Duodenal mucosa (tissue), 2 donors: ENCODE measurements around the gene TMEM147.

Source experiments
- H3K27ac ChIP-seq: one replicate; pipeline ENCODE4 v1.7.0; 2013; ENCODE audit warnings: low read depth, low read length
- H3K27me3 ChIP-seq, 2 donors: one replicate each; pipeline ENCODE4 v1.7.0; 2013; ENCODE audit warnings: low read length in 2 of 2, control low read depth in 1 of 2; ENCODE audit not compliant: insufficient read depth in 2 of 2, control insufficient read depth in 1 of 2
- H3K36me3 ChIP-seq, 2 donors: one replicate each; pipeline ENCODE4 v1.7.0; 2013; ENCODE audit warnings: low read length in 2 of 2, control low read depth in 1 of 2; ENCODE audit not compliant: insufficient read depth in 2 of 2, control insufficient read depth in 1 of 2
- H3K4me1 ChIP-seq, 2 donors: one replicate each; pipeline ENCODE4 v1.7.0; 2013; ENCODE audit warnings: low read length in 2 of 2, control low read depth in 1 of 2; ENCODE audit not compliant: insufficient read depth in 2 of 2, control insufficient read depth in 1 of 2
- H3K4me3 ChIP-seq, 2 donors: one replicate each; pipeline ENCODE4 v1.7.0; 2013; ENCODE audit warnings: low read length in 2 of 2, low read depth in 1 of 2
- H3K9ac ChIP-seq, 2 donors: one replicate each; pipeline ENCODE4 v1.7.0; 2013; ENCODE audit warnings: low read length in 2 of 2, low read depth in 1 of 2
- H3K9me3 ChIP-seq, 2 donors: one replicate each; pipeline ENCODE4 v1.7.0; 2013; ENCODE audit warnings: low read length in 2 of 2, control low read depth in 1 of 2; ENCODE audit not compliant: control insufficient read depth in 1 of 2

TMEM147 gene, protein sequence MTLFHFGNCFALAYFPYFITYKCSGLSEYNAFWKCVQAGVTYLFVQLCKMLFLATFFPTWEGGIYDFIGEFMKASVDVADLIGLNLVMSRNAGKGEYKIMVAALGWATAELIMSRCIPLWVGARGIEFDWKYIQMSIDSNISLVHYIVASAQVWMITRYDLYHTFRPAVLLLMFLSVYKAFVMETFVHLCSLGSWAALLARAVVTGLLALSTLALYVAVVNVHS

DNA sequence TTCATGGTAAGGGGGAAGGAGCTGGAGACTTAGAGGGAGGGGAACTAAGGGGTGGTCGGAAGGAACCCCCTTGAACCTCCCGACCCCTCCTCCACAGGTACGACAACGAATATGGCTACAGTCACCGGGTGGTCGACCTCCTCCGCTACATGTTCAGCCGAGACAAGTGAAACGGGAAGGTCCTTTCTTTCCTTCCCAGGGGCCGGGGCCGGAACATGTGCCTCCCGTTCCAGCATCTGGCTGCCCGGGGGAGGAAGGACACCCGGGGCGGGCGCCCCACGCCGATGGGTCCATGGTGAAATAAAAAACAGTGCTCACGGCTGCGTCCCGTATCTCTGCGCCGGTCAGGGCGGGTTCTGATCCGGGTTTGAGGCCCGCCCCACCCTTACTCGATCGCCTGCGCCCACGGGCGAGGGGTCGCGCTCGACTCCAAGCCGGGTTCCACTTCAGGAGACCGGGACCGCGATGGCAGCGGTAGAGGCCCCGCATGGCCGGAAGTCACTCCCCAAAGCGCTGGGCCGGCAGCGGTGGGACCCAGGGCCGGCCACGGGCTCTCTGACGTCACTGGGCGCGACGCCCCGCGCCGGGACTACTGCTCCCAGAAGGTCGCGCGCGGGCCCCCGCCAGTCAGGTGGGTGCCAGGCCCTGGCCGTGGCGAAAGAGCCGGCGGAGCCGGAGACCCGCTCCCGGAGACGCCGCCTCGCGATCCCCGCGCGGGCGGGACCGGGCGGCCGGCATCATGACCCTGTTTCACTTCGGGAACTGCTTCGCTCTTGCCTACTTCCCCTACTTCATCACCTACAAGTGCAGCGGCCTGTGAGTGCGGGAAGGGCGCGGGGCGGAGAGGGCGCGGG, at the start of gene TMEM147:
TMEM147 (plus strand) TSS at position 626 of the 854 bp plus-strand sequence; CDS start at position 740, 114 bp downstream.
- Histone ChIP-seq H3K36me3 (peaks cover 0 to 5% of the 10 kb centered on the region in 2 donors), H3K9ac (peak within 1 kb of the TSS; percentile 83), H3K9me3 (no peaks in the 10 kb centered on the region), H3K27me3 (no peaks in the 10 kb centered on the region), H3K4me3 (peak within 1 kb of the TSS; percentile 85 to 92), H3K27ac (no peak within 1 kb of the TSS), H3K4me1 (peaks cover 16% of the 10 kb centered on the region in 2 donors)

DNA sequence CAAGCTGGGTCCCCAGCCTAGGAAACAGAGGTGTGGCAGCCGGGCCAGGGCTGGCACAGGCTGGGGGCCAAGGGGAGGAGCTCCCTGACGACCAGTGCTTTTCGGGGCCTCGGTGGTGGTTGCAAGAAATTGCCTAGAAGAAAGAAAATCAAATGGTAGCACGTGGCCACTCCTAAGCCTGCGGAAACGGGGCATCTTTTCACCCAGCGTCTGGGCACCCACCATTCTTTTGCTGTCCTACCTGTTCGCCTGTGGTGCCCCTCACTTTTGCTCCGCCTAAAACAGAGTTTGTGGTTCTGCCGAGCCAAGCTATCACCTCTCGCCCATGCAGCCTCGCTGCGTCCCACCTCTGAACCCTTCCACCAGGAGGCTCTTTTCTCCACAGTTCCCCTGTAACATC, 48.0 kb upstream of the TMEM147 start:
- Histone ChIP-seq H3K27ac (no peak overlapping the region), H3K27me3 (peaks cover 0 to 5% of the 10 kb centered on the region in 2 donors), H3K4me1 (no peaks in the 10 kb centered on the region), H3K9me3 (no peaks in the 10 kb centered on the region), H3K36me3 (no peaks in the 10 kb centered on the region), H3K9ac (no peak overlapping the region), H3K4me3 (no peak overlapping the region)

DNA sequence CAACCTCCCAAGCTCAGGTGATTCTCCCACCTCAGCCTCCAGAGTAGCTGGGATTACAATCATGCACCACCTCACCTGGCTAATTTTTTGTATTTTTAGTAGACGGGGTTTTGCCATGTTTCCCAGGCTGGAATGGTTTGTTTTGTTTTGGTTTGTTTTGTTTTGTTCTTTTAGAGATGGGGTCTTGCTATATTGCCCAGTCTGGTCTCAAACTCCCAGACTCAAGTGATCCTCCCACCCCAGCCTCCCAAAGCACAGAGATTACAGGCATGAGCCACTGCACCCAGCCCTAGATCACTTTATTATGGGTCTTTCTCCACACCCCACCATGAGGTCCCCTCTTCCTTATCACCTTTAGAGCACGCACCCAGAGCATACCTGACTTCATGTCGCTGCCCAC, 47.2 kb upstream of the TMEM147 start:
- Histone ChIP-seq H3K36me3 (no peaks in the 10 kb centered on the region), H3K27ac (no peak overlapping the region), H3K9me3 (no peaks in the 10 kb centered on the region), H3K27me3 (peaks cover 0 to under 1% of the 10 kb centered on the region in 2 donors), H3K4me1 (no peaks in the 10 kb centered on the region), H3K9ac (no peak overlapping the region), H3K4me3 (no peak overlapping the region)

DNA sequence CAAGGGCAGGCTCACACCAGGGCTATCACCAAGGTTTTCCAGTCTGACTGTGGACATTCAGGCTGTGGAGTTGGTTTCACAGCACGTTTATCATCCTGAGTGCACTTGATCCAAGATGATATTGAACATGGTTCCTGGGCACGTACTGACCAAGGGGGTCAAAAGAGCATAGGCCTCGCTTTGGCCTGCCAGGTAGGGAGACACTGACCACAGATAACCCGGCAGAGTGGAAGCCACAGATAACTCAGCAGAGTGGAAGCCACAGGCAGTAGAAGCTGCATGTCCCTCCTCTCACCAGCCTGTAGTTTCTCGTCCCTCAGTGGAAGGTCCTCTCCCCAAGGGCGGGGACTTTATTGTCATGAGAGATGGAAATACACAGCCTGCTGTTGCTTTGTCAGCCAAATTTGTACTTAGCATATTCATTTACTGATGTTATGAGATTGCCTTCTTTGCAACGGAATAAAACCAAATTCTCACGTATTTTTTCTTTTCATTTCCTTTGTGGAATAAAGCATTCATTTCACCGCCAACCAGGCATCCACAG, 46.4 kb upstream of the TMEM147 start:
- Histone ChIP-seq H3K36me3 (no peaks in the 10 kb centered on the region), H3K4me3 (no peak overlapping the region)

DNA sequence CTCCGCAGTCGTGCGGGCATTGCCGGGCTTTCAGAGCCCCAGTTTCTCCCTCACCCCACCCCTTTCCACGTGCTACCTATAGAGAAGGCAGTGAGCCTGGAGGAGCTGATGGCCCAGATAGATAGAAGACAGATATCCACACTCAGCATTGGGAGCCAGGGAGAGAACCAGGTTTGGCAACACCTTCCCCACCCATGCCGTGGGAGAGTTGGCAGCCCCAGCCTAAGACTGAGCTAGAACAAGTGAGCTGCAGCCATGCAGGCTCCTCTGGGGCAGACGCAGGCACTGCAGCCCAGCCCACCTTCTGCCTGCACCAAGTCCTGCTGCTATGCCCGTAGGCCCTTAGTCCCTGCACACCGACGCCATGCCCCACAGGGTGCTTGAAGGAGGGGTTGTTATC, 44.8 kb upstream of the TMEM147 start:
- H3K9me3 ChIP-seq, result no peaks in the 10 kb centered on the region
- H3K36me3 ChIP-seq, result no peaks in the 10 kb centered on the region
- H3K4me3 ChIP-seq, result no peak overlapping the region
- H3K4me1 ChIP-seq, result no peaks in the 10 kb centered on the region
- H3K27ac ChIP-seq, result no peak overlapping the region
- no peaks in the 10 kb centered on the region for H3K27me3 ChIP-seq
- H3K9ac ChIP-seq, result no peak overlapping the region

More for the DNA sequence above, 46.4 kb upstream of the TMEM147 start:
- no peak overlapping the region for H3K9ac ChIP-seq
- no peak overlapping the region for H3K27ac ChIP-seq
- H3K27me3 ChIP-seq, result no peaks in the 10 kb centered on the region
- no peaks in the 10 kb centered on the region for H3K9me3 ChIP-seq
- H3K4me1 ChIP-seq, result no peaks in the 10 kb centered on the region

DNA sequence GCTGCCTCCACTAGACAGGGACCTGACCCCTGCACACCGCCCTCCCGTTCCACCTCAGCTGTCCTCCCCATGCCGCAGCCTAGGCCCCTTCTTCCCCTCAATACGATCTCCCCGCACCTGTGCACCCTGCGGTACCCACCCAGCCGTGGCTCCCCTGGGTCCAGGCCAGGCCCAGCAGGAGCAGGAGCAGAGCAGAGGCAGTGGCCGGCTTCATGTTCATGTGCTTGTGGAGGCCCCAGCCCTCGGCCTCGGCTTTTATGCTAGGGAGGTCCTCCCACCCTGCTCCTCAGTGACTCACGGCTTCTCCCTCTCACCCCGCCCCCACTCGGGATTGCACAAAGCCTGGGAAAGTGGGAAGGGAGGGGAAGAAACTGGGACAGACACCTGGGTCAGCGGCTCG, 43.7 kb upstream of the TMEM147 start:
- no peaks in the 10 kb centered on the region for H3K27me3 ChIP-seq
- no peaks in the 10 kb centered on the region for H3K9me3 ChIP-seq
- H3K36me3 ChIP-seq, result no peaks in the 10 kb centered on the region
- H3K4me3 ChIP-seq, result no peak overlapping the region
- no peak overlapping the region for H3K9ac ChIP-seq
- H3K4me1 ChIP-seq, result no peaks in the 10 kb centered on the region
- no peak overlapping the region for H3K27ac ChIP-seq

DNA sequence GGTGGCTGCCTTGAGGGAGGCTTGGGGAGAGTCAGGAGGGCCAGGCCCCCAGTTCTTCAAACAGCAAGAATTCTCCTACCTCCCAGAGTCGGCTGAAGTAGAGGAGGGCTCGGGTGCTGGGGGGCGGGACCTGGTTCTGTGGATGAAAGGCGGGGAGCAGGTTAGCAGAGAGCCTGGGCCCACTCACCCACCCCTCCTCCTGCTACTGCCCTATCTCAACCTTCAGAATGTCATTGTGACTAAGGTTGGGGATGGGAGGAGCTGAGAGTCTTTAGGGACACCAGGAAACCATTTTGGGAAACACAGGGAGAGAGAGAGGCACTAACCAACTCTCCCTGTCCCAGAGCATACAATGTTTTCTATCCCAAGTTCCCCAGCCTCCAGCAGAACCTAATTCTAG, 42.7 kb upstream of the TMEM147 start:
- H3K4me3 ChIP-seq, result no peak overlapping the region
- peaks cover 5% of the 10 kb centered on the region in 2 donors for H3K27me3 ChIP-seq
- no peak overlapping the region for H3K9ac ChIP-seq
- no peaks in the 10 kb centered on the region for H3K4me1 ChIP-seq
- no peak overlapping the region for H3K27ac ChIP-seq
- no peaks in the 10 kb centered on the region for H3K9me3 ChIP-seq
- no peaks in the 10 kb centered on the region for H3K36me3 ChIP-seq

DNA sequence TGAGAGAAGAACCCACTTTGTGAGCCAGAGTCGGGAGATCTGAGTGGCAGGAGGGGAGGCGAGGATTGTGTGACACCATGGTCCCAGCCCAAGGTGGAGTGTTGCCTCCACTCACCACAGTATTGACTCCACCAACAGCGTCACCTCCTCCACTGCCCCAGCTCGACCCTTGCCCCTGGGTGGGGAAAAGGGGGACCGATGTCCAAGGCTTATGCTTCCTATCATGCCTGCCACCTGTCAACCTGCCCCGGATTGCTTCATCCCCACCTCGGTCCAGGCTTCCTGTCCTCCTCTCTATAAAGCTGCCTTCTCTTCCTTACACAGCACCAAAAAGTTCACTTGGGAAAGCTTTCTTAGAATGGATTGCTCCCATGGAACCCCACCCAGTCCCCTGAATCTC, 39.4 kb upstream of the TMEM147 start:
- H3K9ac ChIP-seq, result no peak overlapping the region
- no peaks in the 10 kb centered on the region for H3K9me3 ChIP-seq
- peaks cover 16% of the 10 kb centered on the region in 2 donors for H3K4me1 ChIP-seq
- no peak overlapping the region for H3K4me3 ChIP-seq
- peaks cover 14 to 29% of the 10 kb centered on the region in 2 donors for H3K27me3 ChIP-seq
- H3K27ac ChIP-seq, result no peak overlapping the region
- H3K36me3 ChIP-seq, result no peaks in the 10 kb centered on the region

DNA sequence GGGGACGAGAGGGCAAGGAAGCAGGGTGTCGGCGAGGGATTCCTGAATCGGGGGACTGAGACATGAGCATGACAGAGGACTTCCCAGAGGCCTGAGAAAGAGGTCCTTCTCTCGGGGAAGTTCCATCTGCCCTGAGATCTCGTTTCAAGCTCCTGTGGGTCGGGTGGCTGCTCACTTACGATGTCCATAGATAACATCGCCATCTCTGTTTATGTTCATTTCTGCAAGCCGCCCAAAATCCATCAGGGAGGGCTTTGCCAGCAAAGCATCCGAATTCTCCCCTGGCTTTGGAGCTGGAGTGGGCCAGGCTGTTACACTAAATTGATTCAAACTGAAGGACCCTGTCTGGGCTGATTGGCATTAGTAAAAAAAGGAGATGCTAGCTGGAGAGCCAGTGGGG, 37.9 kb upstream of the TMEM147 start:
- Histone ChIP-seq H3K27ac (no peak overlapping the region), H3K9ac (no peak overlapping the region), H3K4me3 (no peak overlapping the region), H3K9me3 (no peaks in the 10 kb centered on the region), H3K36me3 (no peaks in the 10 kb centered on the region), H3K27me3 (peaks cover 14 to 29% of the 10 kb centered on the region in 2 donors), H3K4me1 (peaks cover 16% of the 10 kb centered on the region in 2 donors)

DNA sequence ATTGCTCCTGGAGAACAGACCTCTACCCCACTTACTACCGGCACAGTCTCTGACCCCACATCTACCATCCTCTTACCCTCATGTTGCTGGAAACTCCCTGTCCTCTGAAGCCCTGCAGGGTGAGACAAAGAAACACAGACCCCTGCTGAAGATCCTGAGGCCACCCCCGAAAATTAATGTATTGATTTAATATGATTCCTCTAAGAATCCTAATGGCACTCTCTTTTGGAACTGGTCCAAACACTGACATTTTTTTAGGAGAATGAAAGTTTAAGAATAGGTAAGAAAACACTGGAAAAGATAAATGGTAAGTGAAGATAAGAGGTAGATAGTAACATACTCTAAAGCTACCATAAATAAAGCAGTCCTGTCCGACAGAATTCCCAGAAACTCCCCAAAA, 37.3 kb upstream of the TMEM147 start:
- H3K27me3 ChIP-seq, result peaks cover 14 to 29% of the 10 kb centered on the region in 2 donors

More for the DNA sequence above, 37.3 kb upstream of the TMEM147 start:
- no peak overlapping the region for H3K9ac ChIP-seq
- H3K4me3 ChIP-seq, result no peak overlapping the region
- peaks cover 16% of the 10 kb centered on the region in 2 donors for H3K4me1 ChIP-seq
- no peaks in the 10 kb centered on the region for H3K36me3 ChIP-seq
- no peak overlapping the region for H3K27ac ChIP-seq
- H3K9me3 ChIP-seq, result no peaks in the 10 kb centered on the region
